ENCODE data around the gene ZNF341. TPM values are rescaled to one million over a fixed set of nuclear protein-coding genes. Genes with fewer than 3 reads are reported as not detected.

ZNF341 gene
- 2.7 to 3.1 TPM (median 2.8 TPM) in 3 replicates for total RNA-seq
- long read RNA-seq, partial matches to known transcripts, result 2 of 6 reads
- long read RNA-seq, other reads (novel, unspliced or antisense), result 0 of 6 reads

- peak; percentile 92 for TF ChIP-seq CTCF (IDR thresholded peaks at IDR 0.05)
- DNase-seq (ENCODE audit: low spot score), result no peak
- Mint-ChIP-seq H3K4me1 (ENCODE audit: low read depth) (peaks cover 26% of the 10 kb centered on the region), H3K27ac (ENCODE audit: unreplicated experiment) (peak within 1 kb of the TSS; percentile 85), H3K4me3 (ENCODE audit: unreplicated experiment) (peak within 1 kb of the TSS; percentile 80), H3K9me3 (ENCODE audit: low read depth) (peaks cover 12% of the 10 kb centered on the region), H3K27me3 (ENCODE audit: low read depth) (no peaks in the 10 kb centered on the region), H3K36me3 (ENCODE audit: low read depth) (peaks cover 7% of the 10 kb centered on the region)
Observed at GRCh38 chr20:33731693-33732165, at the start of gene ZNF341. Gene ZNF341, plus strand, starts transcription at chr20:33731996. Its CDS starts 26 bp downstream, at chr20:33732022.

GRCh38 chr20:33684533-33685327, 47.1 kb upstream of the ZNF341 start:
- Mint-ChIP-seq H3K27me3 (ENCODE audit: low read depth) (no peaks in the 10 kb centered on the region), H3K4me3 (ENCODE audit: unreplicated experiment) (peak overlapping the region; percentile 64), H3K9me3 (ENCODE audit: low read depth) (no peaks in the 10 kb centered on the region), H3K36me3 (ENCODE audit: low read depth) (no peaks in the 10 kb centered on the region), H3K27ac (ENCODE audit: unreplicated experiment) (no peak overlapping the region), H3K4me1 (ENCODE audit: low read depth) (peaks cover 39% of the 10 kb centered on the region)
- no peak for DNase-seq (ENCODE audit: low spot score)
- TF ChIP-seq CTCF (IDR thresholded peaks at IDR 0.05), result no peak

GRCh38 chr20:33685328-33686099, 46.3 kb upstream of the ZNF341 start:
- H3K27me3 Mint-ChIP-seq (ENCODE audit: low read depth), result no peaks in the 10 kb centered on the region
- H3K9me3 Mint-ChIP-seq (ENCODE audit: low read depth), result no peaks in the 10 kb centered on the region
- peaks cover 34% of the 10 kb centered on the region for H3K4me1 Mint-ChIP-seq (ENCODE audit: low read depth)
- H3K4me3 Mint-ChIP-seq (ENCODE audit: unreplicated experiment), result peak overlapping the region; percentile 64
- no peak for TF ChIP-seq CTCF (IDR thresholded peaks at IDR 0.05)
- no peak for DNase-seq (ENCODE audit: low spot score)
- H3K36me3 Mint-ChIP-seq (ENCODE audit: low read depth), result no peaks in the 10 kb centered on the region
- peak overlapping the region; percentile 45 for H3K27ac Mint-ChIP-seq (ENCODE audit: unreplicated experiment)

- TF ChIP-seq CTCF (IDR thresholded peaks at IDR 0.05), result peak; percentile 74
- peak within 1 kb of the TSS; percentile 80 for H3K27ac Mint-ChIP-seq (ENCODE audit: unreplicated experiment)
Observed at GRCh38 chr20:33686100-33686983, 45.5 kb upstream of the ZNF341 start, which contains the start of gene E2F1. Gene E2F1, minus strand, starts transcription at chr20:33686385. Its CDS starts 121 bp downstream, at chr20:33686264.

More at GRCh38 chr20:33686100-33686983, 45.5 kb upstream of the ZNF341 start, which contains the start of gene E2F1:
- H3K4me3 Mint-ChIP-seq (ENCODE audit: unreplicated experiment), result peak within 1 kb of the TSS; percentile 90
- H3K36me3 Mint-ChIP-seq (ENCODE audit: low read depth), result no peaks in the 10 kb centered on the region
- no peaks in the 10 kb centered on the region for H3K9me3 Mint-ChIP-seq (ENCODE audit: low read depth)
- H3K27me3 Mint-ChIP-seq (ENCODE audit: low read depth), result no peaks in the 10 kb centered on the region
- H3K4me1 Mint-ChIP-seq (ENCODE audit: low read depth), result peaks cover 26% of the 10 kb centered on the region
- DNase-seq (ENCODE audit: low spot score), result peak; percentile 97

Measured in chondrocyte (in vitro differentiated cells).